Nephron (organoid): ENCODE data around the gene STAP1.
"Not testable (repeated sequence)": the region's sequence is repeated elsewhere in the genome, so short reads cannot be mapped to it uniquely, and the experiment has no call there.

Experiments used
- H3K27ac Mint-ChIP-seq, 3 experiments: 2 replicates each; pipeline ENCODE4 v1.8.0; 2020; ENCODE audit warnings: mixed read lengths in 3 of 3, mild to moderate bottlenecking in 2 of 3, moderate library complexity in 1 of 3
- H3K27me3 Mint-ChIP-seq: 2 replicates; pipeline ENCODE4 v1.8.0; 2021; ENCODE audit warnings: low read depth, mild to moderate bottlenecking, moderate library complexity, mixed read lengths
- H3K36me3 Mint-ChIP-seq: 2 replicates; pipeline ENCODE4 v1.8.0; 2020; ENCODE audit warnings: low read depth, mixed read lengths
- H3K4me1 Mint-ChIP-seq: 2 replicates; pipeline ENCODE4 v1.8.0; 2020; ENCODE audit warnings: mixed read lengths
- H3K4me3 Mint-ChIP-seq, 3 experiments: 2 replicates each; pipeline ENCODE4 v1.8.0; 2020; ENCODE audit warnings: mild to moderate bottlenecking in 3 of 3, mixed read lengths in 3 of 3, moderate library complexity in 2 of 3
- H3K9me3 Mint-ChIP-seq: 2 replicates; pipeline ENCODE4 v1.8.0; 2020; ENCODE audit warnings: mixed read lengths
- CTCF ChIP-seq, 3 experiments: fragments of 200-600 bp; sonication (generic); IDR thresholded peaks; one replicate each; pipeline ENCODE4 v1.5.0; 2021; ENCODE audit warnings: antibody characterized with exemption in 3 of 3; ENCODE audit not compliant: unreplicated experiment in 3 of 3

Gene STAP1

GRCh38 chr4:67616478-67616877, 58.0 kb downstream of the STAP1 start:
- Mint-ChIP-seq H3K9me3 (peaks cover 21% of the 10 kb centered on the region), H3K4me1 (no peaks in the 10 kb centered on the region), H3K27ac (no peak overlapping the region), H3K4me3 (no peak overlapping the region), H3K36me3 (peaks cover 73% of the 10 kb centered on the region), H3K27me3 (no peaks in the 10 kb centered on the region)
- no peak for TF ChIP-seq CTCF (IDR thresholded peaks at IDR 0.05; ENCODE audit: unreplicated experiment in 3 of 3)

DNA sequence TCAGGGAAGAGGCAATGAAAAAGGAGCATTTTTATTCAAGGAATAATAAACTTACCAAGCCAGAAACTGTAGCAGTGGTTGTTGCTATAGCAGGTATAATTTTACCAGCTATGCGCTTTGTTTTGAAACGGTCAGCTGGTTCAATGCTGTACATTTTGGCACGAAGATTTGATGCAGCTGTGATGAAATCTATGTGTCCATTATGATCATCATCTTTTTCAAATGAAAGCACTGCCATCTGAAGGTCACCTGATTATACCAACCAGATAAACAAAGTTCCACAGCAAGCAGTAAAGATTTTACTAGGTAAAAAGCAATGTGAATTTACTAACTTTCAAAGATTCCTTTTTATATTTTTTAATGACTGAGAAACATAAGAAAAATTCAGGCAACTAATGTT, 66.4 kb downstream of the STAP1 start:
- no peaks in the 10 kb centered on the region for H3K4me1 Mint-ChIP-seq
- H3K36me3 Mint-ChIP-seq = peaks cover 63% of the 10 kb centered on the region
- no peak for TF ChIP-seq CTCF (IDR thresholded peaks at IDR 0.05; ENCODE audit: unreplicated experiment in 3 of 3)
- no peaks in the 10 kb centered on the region for H3K9me3 Mint-ChIP-seq
- H3K27ac Mint-ChIP-seq = no peak overlapping the region
- no peaks in the 10 kb centered on the region for H3K27me3 Mint-ChIP-seq
- no peak overlapping the region for H3K4me3 Mint-ChIP-seq

DNA sequence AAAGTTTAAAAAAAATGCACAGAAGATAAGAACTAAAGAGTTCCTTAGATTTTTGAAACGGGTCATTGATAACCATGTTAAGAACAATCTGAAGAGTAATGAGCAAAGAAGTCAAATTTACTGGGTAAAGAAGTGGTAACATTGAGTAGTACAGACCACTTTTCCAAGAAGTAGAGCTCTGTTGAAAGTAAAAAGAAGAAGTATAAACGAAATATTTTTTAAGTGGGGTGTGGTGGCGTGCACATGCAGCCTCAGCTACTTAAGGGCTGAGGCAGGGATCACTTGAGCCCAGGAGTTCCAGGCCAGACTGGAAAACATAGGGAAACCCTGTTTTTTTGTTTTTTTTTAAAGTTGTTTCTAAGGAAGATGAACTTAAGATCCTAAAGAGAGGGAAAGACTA, 74.0 kb downstream of the STAP1 start:
- Mint-ChIP-seq H3K27ac (no peak overlapping the region), H3K36me3 (peaks cover 72% of the 10 kb centered on the region), H3K9me3 (peaks cover 3% of the 10 kb centered on the region), H3K27me3 (no peaks in the 10 kb centered on the region), H3K4me3 (no peak overlapping the region), H3K4me1 (no peaks in the 10 kb centered on the region)
- TF ChIP-seq CTCF (IDR thresholded peaks at IDR 0.05; ENCODE audit: unreplicated experiment in 3 of 3) = no peak

DNA sequence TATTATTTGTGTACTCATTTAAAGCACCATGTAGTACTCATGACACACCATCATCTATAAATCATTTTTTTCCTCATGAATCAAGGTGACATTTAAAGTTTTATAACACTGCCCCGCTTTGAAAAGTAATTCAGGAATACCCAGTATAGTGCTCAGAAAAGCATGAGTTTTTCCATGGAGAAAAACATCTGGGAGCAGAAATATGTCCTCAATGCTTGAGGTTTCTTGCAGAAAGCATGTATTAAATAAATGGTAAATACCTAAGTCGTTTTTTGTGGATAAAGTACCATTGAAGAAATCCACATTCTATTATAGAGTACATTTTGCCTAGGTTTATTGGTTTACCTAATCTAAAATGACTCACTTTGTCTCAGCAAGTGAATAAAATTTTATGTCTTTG, 76.2 kb downstream of the STAP1 start:
- H3K27me3 Mint-ChIP-seq = no peaks in the 10 kb centered on the region
- H3K27ac Mint-ChIP-seq = no peak overlapping the region
- H3K4me1 Mint-ChIP-seq = no peaks in the 10 kb centered on the region
- no peak overlapping the region for H3K4me3 Mint-ChIP-seq
- H3K36me3 Mint-ChIP-seq = peaks cover 77% of the 10 kb centered on the region
- peaks cover 12% of the 10 kb centered on the region for H3K9me3 Mint-ChIP-seq
- no peak for TF ChIP-seq CTCF (IDR thresholded peaks at IDR 0.05; ENCODE audit: unreplicated experiment in 3 of 3)

DNA sequence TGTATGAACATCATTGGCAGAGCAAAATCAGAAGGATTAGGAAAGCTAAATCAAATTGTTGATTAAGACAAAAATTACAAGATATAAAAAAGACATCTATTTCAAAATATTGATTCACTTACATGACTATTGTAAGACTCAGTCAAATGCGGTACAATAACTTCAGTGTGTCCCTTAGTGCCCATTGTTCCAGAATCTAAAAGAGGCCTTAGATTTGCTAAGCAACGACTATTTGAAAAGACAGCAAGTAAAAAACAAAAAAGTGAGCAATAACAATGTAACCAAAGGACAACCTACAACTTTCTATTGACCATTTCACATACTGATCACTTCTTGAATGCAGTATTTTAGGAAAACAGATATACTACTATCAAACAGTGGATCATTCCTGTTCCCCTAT, 76.8 kb downstream of the STAP1 start:
- Mint-ChIP-seq H3K27ac (no peak overlapping the region), H3K27me3 (no peaks in the 10 kb centered on the region), H3K9me3 (peaks cover 12% of the 10 kb centered on the region), H3K4me1 (no peaks in the 10 kb centered on the region), H3K4me3 (no peak overlapping the region), H3K36me3 (peaks cover 79% of the 10 kb centered on the region)
- no peak for TF ChIP-seq CTCF (IDR thresholded peaks at IDR 0.05; ENCODE audit: unreplicated experiment in 3 of 3)

DNA sequence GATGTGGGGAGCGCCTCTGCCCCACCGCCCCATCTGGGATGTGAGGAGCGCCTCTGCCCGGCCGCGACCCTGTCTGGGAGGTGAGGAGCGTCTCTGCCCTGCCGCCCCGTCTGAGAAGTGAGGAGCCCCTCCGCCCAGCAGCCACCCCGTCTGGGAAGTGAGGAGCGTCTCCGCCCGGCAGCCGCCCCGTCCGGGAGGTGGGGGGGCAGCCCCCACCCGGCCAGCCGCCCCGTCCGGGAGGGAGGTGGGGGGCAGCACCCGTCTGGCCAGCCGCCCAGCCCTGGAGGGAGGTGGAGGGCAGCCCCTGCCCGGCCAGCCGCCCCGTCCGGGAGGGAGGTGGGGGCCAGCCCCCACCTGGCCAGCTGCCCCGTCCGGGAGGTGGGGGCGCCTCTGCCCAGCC, 78.5 kb downstream of the STAP1 start:
- not testable (repeated sequence) for H3K4me1 Mint-ChIP-seq, H3K4me3 Mint-ChIP-seq, H3K27me3 Mint-ChIP-seq, H3K27ac Mint-ChIP-seq
- peaks cover 78% of the 10 kb centered on the region for H3K36me3 Mint-ChIP-seq
- H3K9me3 Mint-ChIP-seq = peaks cover 12% of the 10 kb centered on the region
